GM21390 (cell line): ENCODE results near the gene C1orf174.
"Not testable (repeated sequence)": the region's sequence is repeated elsewhere in the genome, so short reads cannot be mapped to it uniquely, and the experiment has no call there.

ENCODE experiments used
- ATAC-seq: cut with Tn5 transposase; IDR thresholded peaks from one replicate; pipeline ENCODE4 v1.9.1; 2021; ENCODE audit not compliant: unreplicated experiment

C1orf174 gene

DNA sequence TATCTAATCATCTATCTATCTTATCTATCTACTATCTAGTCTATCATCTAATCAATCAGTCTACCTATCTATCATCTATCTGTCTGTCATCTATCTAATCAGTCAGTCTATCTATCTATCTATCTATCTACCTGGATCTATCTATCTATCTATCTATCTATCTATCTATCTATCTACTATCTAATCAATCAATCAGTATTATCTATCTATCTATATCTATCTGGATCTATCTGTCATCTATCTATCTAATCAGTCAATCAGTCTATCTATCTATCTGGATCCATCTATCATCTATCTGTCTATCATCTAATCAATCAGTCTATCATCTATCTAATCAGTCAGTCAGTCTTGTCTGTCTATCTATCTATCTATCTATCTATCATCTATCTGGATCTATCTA lies 26.9 kb upstream of the C1orf174 start:
- ATAC-seq = no peak

DNA sequence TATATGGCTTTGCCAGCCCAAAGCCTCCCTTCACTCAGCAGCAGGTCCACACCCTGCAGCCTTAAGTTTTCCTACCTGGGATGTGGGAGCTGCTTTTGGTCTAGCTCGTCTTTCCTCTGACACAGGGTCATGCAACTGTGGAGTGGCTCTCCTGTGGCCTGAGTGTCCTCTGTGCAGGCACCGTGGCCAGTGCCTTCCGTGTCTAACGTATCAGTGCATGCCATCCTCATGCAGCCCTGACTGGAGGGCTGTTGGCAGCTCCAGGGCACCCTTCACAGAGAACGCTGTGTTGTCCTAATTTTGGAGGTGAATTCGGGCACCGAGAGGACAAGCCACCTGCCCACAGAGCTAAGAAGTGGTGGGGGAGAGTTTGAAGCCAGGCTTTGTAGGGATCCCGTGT lies 25.7 kb upstream of the C1orf174 start:
- no peak for ATAC-seq

DNA sequence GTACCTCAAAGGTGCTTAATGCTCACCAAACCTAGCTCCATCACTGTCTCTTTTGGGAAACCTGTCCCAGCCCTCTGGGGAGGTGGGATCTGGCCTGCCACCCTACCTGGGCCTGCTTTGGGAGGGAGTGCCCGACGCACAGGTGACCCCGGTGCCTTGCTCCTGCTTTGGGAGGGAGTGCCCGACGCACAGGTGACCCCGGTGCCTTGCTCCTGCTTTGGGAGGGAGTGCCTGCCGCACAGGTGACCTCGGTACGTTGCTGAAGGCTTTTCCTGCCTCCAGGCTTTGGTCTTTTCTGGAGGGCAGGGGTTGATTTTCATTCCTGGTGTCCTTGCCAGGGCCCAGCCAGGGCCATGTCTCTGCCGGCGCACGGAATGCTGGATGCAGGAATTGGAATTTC lies 25.2 kb upstream of the C1orf174 start:
- no peak for ATAC-seq

DNA sequence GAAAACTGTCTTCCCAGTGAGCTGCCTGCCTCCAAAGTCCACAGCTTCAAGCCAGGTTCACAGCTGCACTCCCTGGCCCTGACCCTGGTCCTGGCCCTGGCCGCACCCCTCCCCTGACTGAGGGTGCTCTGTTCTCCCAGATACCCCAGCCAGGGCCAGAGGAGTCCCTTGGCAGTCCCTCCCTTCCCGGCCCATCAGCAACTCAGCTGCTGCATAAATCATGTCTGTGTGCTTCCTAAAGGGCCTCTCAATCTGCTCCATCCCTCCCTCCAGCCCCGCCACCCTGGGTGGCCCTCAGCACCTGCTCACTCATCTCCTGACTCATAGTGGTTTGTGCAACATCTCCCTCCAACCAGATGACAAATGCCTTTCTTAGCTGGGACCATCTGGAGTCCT lies 24.8 kb upstream of the C1orf174 start:
- ATAC-seq = no peak

DNA sequence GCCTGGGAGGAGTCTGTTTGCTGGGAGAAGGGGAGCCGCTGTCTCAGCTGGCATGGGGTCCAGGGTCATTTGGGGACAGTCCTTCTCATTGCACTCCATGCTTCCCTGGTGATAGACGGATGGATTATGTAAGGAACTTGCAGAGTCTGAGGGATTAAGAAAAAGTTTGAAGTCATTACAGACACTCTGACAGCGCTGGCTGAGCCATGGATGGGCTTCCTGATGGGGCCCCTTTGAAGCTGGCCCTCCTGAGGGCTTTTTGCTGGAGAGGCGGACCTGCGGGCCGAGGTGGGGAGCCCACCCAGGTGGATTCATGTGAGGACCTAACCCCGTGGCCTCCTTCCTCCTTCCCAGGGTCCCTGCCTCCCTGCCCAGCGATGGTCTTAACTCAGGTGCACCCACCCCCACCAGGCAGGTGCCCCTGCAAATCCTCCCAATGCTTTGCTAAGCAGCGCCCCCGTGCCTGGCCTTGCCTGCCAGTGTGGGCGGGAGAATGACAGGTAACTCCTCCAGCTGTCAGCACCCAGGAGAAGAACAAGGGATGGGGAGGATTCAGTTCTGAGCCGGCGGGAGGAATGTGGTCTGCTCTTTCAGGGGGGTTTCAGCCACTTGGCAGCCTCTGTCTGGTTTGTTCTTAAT lies 24.2 kb upstream of the C1orf174 start:
- ATAC-seq = no peak

DNA sequence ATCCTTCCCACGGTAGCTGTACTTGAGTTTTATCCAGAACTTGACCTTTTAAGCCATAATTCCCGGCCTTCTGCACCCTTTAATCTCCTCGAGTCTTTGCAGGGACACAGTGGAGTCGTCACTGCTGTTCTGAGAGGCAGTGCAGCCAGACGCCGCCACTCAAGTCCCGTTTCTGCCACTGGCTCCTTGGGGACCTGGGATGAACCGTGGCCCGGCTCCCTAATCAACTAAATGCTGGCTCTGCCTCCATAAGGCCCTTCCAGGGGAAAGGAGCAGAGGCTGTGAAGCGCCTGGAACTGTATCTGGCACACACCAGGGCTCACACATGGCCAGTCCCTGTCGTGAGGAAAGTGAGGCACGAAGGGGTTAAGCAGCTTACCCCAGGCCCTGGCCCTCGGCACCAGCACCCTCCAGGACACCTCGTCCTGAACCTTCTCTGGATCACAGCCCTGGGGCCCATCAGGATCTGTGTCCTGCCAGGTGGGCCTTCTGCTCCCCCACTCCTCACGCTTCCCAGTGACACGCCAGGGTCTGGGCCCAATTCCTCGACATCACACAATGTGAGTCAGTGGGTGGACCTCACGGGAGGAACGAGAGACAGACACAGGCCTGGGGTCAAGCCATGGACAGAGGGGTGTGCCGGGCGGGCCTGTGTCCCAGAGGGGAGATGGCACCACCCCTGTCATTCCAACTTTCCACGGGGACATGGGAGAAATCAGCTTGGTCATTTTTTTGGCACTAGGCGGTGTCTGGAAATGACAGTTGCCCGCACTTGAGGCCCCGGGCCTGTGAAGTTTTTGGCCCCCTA lies 23.5 kb upstream of the C1orf174 start:
- no peak for ATAC-seq

DNA sequence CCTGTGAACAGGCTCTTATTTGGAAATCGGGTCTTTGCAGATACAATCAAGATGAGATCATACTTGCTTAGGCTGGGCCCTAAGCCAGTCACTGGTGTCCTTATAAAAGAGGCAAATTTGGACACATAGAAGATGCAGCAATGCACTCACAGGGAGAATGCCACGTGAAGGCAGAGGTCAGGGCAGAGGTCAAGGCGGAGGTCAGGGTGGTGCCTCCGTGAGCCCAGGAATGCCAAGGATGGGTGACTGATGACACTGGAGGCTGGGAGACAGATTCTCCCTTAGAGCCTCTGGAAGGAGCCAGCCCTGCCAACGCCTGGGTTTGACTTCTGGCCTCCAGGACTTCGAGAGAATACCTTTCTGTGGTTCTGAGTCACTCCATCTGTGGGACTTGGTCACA lies 22.8 kb upstream of the C1orf174 start:
- ATAC-seq = no peak

DNA sequence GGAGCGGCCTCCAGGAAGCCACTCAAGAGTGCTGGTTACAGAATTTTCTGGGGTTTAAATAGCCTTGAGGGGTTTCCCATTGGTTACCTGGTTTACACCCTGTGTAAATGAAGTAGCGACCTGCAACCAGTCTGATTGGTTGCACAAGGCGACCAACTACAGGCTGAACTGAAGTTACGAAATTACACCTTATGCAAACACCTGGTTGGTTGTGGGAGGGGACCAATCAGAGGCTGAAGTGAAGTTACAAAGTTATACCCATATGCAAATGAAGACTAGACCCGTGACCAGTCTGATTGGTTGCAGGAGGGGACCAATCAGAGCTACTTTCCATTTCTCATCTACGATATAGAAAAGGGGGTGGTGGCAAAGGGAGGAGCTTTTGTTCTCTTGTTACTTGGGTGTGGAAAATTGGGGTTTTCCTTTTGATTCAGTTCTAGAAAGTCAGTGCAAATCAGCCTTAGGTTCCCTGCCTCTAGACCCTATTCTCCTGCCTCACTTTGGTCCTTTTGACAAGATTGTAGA lies 22.2 kb upstream of the C1orf174 start:
- ATAC-seq = no peak

DNA sequence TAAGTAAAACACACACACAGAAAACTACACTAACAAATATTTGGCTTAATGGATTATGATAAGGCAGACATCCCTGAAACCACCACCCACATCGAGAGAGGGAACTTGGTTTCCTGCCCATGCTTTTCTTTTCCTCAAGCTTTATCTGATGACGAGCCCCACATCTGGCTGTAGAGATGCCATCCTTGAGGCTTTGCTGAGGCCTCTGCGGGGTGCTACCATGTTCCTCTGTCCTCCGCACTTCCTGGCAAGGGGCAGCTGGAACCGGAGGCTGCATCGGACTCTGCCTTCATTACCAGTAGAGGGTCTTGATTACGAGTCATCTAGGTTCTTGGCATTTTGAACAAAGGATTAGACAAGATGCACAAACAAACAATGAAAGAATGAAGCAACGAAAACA lies 21.7 kb upstream of the C1orf174 start:
- ATAC-seq = no peak

DNA sequence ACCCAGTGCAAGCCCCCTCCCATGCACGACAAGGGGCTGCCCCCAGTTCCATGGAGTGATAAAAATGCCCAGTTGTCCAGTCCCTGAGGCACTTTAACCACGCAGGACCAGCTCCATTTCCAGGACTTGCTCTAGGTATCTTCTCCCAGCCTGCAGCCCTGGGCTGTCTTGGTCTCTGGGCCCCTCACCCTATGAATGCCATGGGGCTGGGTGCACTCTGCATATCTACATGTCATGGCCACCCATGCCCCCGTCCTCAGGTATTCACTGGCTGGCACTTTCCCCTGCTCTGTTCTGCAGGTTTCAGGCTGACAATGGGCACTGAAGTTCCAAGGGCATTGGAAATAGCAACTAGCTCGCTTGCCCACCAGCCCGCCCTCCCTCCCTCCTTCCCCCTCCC lies 19.6 kb upstream of the C1orf174 start:
- ATAC-seq = no peak

DNA sequence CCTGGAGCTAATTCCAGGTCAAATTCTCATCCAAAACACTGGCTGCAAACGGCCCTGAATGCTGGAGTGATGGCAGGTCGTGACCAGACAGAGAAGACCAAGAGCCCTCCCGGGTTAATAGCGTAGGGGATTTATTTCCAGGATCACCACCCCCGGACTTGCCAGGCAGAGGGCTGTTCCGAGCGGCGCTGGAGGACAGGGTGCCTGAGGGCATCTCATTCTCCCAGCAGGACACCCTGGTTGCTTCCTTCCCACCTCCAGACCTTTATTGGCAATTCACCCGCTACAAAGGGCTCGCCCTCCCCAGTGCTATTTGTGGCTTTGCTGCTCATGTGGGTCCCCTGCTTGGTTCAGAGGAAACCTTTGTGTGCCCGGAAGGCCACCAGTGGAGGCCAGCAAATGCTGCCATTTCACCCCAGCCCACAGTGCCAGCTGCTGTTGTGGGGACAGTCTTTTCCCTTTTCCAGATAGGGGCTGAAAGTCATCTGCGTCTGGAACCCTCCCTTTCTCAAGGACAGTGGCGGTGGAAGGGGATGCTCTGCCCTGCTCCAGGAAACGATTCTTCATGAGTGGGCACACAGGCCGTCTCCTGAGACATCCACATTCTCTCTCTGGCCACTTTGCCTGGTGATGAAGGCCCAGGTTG lies 19.0 kb upstream of the C1orf174 start:
- ATAC-seq = no peak

DNA sequence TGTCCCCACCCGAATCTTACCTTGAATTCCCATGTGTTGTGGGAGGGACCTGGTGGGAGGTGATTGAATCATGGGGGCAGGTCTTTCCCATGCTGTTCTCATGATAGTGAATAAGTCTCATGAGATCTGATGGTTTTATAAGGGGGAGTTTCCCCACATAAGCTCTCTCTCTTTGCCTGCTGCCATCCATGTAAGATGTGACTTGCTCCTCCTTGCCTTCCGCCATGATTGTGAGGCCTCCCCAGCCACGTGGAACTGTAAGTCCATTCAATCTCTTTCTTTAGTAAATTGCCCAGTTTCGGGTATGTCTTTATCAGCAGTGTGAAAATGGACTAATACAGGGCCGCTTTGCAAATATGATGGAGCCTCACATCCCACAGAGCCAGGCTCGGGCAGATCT lies 18.3 kb upstream of the C1orf174 start:
- not testable (repeated sequence) for ATAC-seq

DNA sequence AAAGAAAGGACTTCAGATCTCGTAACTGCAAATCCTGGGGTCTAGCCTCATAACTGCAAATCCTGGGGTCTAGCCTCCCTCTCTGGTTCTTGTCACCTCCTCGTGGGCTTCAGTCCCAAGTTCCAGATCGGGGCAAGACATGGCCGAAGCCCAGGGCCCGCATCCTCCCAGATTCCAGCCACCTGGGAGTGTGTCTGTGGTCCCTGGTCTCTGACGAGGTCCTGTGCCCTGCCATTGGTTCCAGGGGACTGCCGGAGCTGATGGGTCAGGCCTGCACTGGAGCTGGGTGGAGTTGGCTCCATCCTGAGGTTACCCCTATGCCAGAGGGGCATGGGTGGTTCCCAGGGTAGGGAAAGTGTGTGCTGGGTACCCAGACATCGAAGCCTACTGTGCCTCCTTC lies 17.7 kb upstream of the C1orf174 start:
- no peak for ATAC-seq

DNA sequence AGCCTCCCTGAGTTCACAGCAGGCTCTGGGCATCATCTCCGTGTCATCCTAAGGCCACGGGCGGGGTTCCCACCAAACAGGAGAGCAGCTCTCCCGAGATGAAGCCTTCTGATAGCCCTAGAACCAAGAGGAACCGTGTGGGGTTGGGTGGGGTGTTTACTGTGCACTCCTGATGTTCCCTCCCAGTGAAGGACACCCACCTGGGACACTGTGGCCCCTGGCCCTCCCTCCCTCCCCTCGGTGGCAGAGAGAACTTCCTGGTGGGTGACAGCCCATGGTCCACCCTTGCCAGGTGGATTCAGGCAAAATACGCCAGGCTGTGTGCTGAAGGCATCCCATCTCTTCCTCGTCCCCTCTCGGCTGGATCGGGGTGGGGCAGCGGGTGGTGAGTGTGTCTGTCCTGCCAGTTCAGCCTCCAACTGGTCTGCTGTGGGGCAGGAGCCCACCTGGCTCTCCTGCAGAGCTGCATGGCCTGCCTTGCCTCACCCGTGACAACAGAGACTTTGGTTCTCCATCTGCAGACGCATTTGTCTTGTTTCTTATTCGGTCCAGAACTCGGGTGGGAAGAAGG lies 15.6 kb upstream of the C1orf174 start:
- ATAC-seq = no peak

DNA sequence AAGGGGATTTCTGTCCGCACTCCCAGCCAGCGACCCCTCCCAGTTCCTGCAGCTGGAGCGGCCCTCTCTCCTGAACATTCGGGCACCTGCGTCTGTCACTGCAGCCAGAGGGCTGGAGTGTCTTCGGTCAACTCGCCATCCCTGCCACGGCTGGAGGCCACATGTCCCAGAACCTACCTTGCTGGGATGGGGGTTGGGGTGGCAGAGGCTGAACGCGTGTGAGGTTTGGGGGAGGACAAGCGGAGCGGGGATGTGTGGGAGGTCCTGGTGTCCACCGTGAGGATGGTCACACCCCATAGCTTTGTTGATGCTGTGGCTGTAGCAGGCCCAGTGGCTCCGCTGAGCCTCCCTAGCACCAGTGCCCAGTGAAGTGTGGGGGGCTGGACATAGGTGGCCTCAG lies 14.8 kb upstream of the C1orf174 start:
- ATAC-seq = no peak

DNA sequence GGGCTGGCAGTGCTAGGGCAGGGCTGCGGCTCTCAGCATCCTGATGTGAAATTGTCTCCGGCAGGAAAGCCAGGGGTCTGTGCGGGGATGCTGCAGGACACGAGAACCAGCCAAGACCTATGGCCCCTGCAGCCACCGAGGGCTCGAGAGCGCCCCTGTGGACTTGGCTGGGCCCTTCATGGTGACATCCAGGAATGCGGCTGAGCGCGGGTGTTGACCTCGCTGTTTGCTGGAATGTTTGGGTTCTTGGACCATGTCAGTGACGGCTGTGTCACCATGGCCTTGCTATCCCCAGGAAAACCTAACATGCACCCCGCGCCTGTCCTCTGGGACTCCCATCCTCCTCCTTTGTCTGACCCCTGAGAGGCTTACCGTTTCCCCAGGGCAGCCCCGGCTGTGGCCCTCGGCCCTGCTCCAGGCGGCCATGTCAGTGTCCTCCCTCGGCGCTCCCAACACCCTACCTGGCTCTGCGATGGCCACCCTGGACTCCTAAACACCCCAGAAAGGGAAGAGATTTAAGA lies 14.3 kb upstream of the C1orf174 start:
- no peak for ATAC-seq

DNA sequence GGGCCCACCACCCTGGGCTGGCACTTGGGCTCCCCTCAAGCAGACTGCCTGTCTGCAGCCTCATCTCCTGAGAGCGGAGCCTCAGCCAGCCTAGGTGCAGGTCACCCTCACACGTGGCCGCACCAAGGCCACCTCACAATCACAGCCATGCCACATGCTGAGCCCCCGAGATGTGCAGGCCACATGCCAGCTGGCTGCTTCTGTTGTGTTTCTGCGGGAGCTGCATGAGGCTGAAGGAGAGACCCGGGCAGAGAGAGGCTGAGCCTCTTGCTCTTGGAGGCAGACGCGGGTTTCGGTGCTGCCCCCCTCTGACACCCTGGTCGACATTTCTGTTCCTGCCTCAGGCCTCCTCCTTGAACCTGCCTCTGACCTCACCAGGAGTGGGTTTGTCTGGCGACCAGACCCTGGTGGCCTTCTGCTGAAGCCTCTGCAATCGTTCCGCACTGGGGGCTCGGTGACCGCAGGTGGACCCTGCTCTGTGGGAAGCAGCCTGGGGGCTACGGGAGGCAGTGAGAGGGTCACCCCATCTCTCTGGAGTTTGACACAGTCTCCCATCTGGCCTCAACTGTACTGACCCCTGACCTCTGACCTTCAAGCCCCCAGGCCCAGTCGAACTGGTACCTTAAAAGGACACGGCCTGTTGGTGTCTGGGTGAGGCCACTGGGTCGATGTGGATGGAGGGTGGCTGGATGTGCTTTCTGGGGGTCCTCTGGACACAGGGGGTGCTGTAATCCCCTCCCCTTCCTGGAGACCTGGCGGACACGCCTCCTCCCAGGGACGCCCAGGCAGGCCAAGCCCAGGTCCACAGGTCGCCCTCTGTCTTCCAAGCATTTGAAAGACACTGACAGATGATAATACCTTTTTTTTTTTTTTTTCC lies 13.0 kb upstream of the C1orf174 start:
- ATAC-seq = no peak

DNA sequence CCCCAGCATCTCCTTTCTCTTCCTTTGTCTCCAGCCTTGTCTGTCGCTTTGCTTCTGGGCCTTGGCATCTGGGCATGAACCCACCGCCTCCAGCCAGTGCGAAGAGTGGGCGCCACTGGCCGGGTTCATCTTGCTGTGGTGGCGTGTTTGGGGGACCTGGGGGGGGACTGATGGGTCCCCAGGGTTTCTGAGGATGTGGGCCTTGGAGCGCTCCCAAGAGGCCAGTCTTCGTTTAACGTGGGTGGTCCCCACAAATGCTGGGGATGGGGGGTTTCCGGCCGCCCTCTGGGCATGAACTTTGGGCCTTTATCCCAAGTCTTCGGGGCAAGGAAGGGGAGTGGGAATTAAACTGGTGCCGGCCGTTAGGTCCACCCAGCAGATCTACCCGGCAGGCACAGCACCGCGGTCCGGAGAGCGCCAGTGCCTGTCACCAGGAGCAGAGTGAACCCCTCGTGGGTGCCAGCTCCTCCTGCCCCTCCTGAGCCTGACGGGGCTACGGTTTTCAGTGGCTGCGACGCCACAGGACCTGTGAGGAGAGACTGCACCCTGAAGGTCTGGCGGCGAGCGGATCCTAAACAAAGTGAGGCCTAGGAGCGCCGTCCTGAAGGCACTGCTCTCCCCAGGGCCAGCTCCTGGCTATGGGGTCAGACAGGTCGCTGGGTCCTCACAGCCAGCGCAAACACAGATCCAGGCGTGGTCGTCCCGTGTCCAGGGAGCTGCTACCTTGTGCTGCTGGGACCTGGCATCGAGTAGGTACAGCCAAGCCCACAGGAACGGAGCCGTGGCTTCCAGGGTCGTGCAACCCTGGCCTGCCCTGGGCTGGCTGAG lies 12.1 kb upstream of the C1orf174 start:
- no peak for ATAC-seq
